Neural progenitor cell (in vitro differentiated cells): ENCODE results near the gene GRAP. TPM values are rescaled to one million over a fixed set of nuclear protein-coding genes. Genes with fewer than 3 reads are reported as not detected.

Experiments
- DNase-seq: peaks from one replicate; pipeline ENCODE4 v3.0.0-alpha.2; 2016; ENCODE audit warnings: low spot score
- H2AFZ ChIP-seq: fragments of 200-600 bp; sonication (generic); replicated peaks from 2 replicates; pipeline ENCODE4 v1.6.1; 2016; ENCODE audit warnings: antibody characterized with exemption
- H3F3A ChIP-seq: fragments of 200-600 bp; sonication (generic); 2 replicates; pipeline ENCODE4 v1.6.1; 2016; ENCODE audit warnings: antibody characterized with exemption, low read depth
- H3K27ac ChIP-seq: fragments of 200-600 bp; sonication (generic); 2 replicates; pipeline ENCODE4 v1.5.1; 2016; ENCODE audit warnings: mild to moderate bottlenecking
- H3K27me3 ChIP-seq: fragments of 200-600 bp; sonication (generic); 2 replicates; pipeline ENCODE4 v1.6.1; 2016; ENCODE audit warnings: mild to moderate bottlenecking, moderate library complexity
- H3K36me3 ChIP-seq: fragments of 200-600 bp; sonication (generic); 2 replicates; pipeline ENCODE4 v1.5.1; 2016
- H3K4me1 ChIP-seq: fragments of 200-600 bp; sonication (generic); 2 replicates; pipeline ENCODE4 v1.6.1; 2016; ENCODE audit warnings: mixed run types
- H3K4me2 ChIP-seq: fragments of 200-600 bp; sonication (generic); 2 replicates; pipeline ENCODE4 v1.6.1; 2016
- H3K4me3 ChIP-seq: fragments of 200-600 bp; sonication (generic); 2 replicates; pipeline ENCODE4 v1.5.1; 2016
- H3K79me2 ChIP-seq: fragments of 200-600 bp; sonication (generic); 2 replicates; pipeline ENCODE4 v1.6.1; 2016; ENCODE audit warnings: low read depth
- H3K9ac ChIP-seq: fragments of 200-600 bp; sonication (generic); 2 replicates; pipeline ENCODE4 v1.6.1; 2016
- H3K9me3 ChIP-seq: fragments of 200-600 bp; sonication (generic); 2 replicates; pipeline ENCODE4 v1.5.1; 2016; ENCODE audit warnings: low read depth
- H4K20me1 ChIP-seq: fragments of 200-600 bp; sonication (generic); 2 replicates; pipeline ENCODE4 v1.6.1; 2016; ENCODE audit warnings: low read depth
- H3K27ac Mint-ChIP-seq: 3 replicates; pipeline ENCODE4 v1.8.0; 2021; ENCODE audit warnings: mixed read lengths
- H3K27me3 Mint-ChIP-seq: 2 replicates; pipeline ENCODE4 v1.8.0; 2022; ENCODE audit warnings: low read depth, mild to moderate bottlenecking, inconsistent platforms, moderate library complexity, mixed read lengths; ENCODE audit not compliant: insufficient read depth
- H3K36me3 Mint-ChIP-seq: 3 replicates; pipeline ENCODE4 v1.8.0; 2021; ENCODE audit warnings: mixed read lengths
- H3K4me1 Mint-ChIP-seq: 3 replicates; pipeline ENCODE4 v1.8.0; 2021; ENCODE audit warnings: mixed read lengths
- H3K4me3 Mint-ChIP-seq: 3 replicates; pipeline ENCODE4 v1.8.0; 2021; ENCODE audit warnings: mild to moderate bottlenecking, moderate library complexity, mixed read lengths
- H3K9me3 Mint-ChIP-seq: 3 replicates; pipeline ENCODE4 v1.8.0; 2020; ENCODE audit warnings: mixed read lengths
- EZH2 ChIP-seq: fragments of 200-600 bp; sonication (generic); IDR thresholded peaks from 2 replicates; pipeline ENCODE4 v1.6.1; 2017; ENCODE audit warnings: antibody characterized with exemption, mild to moderate bottlenecking, moderate library complexity
- EZH2phosphoT487 ChIP-seq: fragments of 200-600 bp; sonication (generic); IDR thresholded peaks from 2 replicates; pipeline ENCODE4 v1.6.1; 2017; ENCODE audit warnings: antibody characterized with exemption
- total RNA-seq: library from RNA; depleted of rRNA; stranded (reverse); fragments of >200 nt; gene quantifications from 2 replicates; pipeline ENCODE4 v1.2.3, GENCODE V29; 2015; ENCODE audit warnings: low replicate concordance
- TF ChIP-seq, protein P1 (sequence below): fragments of 200-600 bp; sonication (generic); IDR thresholded peaks from 2 replicates; pipeline ENCODE4 v1.5.1; 2017; ENCODE audit warnings: antibody characterized with exemption, mild to moderate bottlenecking

Gene GRAP
- total RNA-seq, 1 donor from 2014 or later = not detected

DNA sequence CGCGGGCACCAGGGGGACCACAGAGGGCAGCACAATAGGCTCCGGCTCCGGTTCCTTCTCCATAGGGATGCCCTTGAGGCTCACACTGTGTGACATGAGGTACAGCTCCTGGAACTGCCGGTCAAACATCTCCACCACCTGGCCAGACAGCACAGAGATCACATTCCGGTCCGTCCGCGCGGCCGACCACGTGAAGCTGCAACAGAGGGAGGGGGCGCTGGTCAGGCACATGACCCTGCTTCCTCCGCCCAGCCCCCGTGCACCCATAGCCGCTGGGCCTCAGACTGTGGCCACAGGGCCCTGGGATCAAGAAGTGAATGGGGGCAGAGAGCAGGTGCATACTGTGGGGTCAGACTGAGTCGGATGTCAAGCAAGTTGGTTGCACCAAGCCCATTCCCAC is 68.1 kb downstream of the GRAP start:
- peaks cover 16% of the 10 kb centered on the region for H3K4me1 ChIP-seq
- H2AFZ ChIP-seq = no peak overlapping the region
- H3K9me3 ChIP-seq = no peaks in the 10 kb centered on the region
- no peak overlapping the region for H3K27ac ChIP-seq
- no peaks in the 10 kb centered on the region for H3K27me3 ChIP-seq
- DNase-seq = no peak
- H3K36me3 Mint-ChIP-seq = no peaks in the 10 kb centered on the region
- peaks cover 23% of the 10 kb centered on the region for H3K4me1 Mint-ChIP-seq
- no peak overlapping the region for H3K4me3 ChIP-seq
- H3K4me3 Mint-ChIP-seq = no peak overlapping the region
- peaks cover 2% of the 10 kb centered on the region for H3K27me3 Mint-ChIP-seq
- no peaks in the 10 kb centered on the region for H3K79me2 ChIP-seq
- TF ChIP-seq EZH2 = no peak
- TF ChIP-seq, protein P1, sequence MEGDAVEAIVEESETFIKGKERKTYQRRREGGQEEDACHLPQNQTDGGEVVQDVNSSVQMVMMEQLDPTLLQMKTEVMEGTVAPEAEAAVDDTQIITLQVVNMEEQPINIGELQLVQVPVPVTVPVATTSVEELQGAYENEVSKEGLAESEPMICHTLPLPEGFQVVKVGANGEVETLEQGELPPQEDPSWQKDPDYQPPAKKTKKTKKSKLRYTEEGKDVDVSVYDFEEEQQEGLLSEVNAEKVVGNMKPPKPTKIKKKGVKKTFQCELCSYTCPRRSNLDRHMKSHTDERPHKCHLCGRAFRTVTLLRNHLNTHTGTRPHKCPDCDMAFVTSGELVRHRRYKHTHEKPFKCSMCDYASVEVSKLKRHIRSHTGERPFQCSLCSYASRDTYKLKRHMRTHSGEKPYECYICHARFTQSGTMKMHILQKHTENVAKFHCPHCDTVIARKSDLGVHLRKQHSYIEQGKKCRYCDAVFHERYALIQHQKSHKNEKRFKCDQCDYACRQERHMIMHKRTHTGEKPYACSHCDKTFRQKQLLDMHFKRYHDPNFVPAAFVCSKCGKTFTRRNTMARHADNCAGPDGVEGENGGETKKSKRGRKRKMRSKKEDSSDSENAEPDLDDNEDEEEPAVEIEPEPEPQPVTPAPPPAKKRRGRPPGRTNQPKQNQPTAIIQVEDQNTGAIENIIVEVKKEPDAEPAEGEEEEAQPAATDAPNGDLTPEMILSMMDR = no peak
- no peak for TF ChIP-seq EZH2phosphoT487
- no peak overlapping the region for H3K27ac Mint-ChIP-seq
- H3K36me3 ChIP-seq = no peaks in the 10 kb centered on the region
- H4K20me1 ChIP-seq = peaks cover 23% of the 10 kb centered on the region
- H3K4me2 ChIP-seq = no peak overlapping the region
- H3K9ac ChIP-seq = no peak overlapping the region
- no peaks in the 10 kb centered on the region for H3K9me3 Mint-ChIP-seq
- H3F3A ChIP-seq = no peaks in the 10 kb centered on the region

DNA sequence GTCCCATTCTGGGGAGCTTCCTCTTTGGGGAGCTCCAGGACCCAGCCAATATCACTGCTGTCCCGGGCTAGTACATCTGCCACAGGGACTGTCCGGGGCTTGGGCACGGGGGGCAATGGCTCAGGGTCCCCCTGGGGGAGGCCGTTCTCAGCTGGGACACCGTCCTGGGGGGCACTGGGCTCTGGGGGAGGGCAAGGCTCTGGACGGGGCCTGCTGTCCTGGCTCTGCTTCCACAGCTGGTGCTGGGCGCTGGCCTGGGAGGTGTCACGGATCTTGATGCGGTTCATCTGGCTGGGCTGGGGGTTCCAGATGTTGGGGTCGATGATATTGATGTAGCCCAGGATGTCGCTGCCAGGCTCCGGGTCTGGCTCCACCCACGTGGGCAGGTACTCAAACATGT is 68.7 kb downstream of the GRAP start:
- no peak overlapping the region for H3K4me3 Mint-ChIP-seq
- Histone ChIP-seq H3K4me3 (no peak overlapping the region), H3K9me3 (no peaks in the 10 kb centered on the region), H2AFZ (no peak overlapping the region), H3K36me3 (no peaks in the 10 kb centered on the region), H3K79me2 (no peaks in the 10 kb centered on the region), H4K20me1 (peaks cover 23% of the 10 kb centered on the region), H3K27ac (no peak overlapping the region), H3F3A (no peaks in the 10 kb centered on the region), H3K9ac (no peak overlapping the region), H3K4me2 (no peak overlapping the region), H3K4me1 (peaks cover 16% of the 10 kb centered on the region), H3K27me3 (no peaks in the 10 kb centered on the region)
- H3K36me3 Mint-ChIP-seq = no peaks in the 10 kb centered on the region
- H3K9me3 Mint-ChIP-seq = no peaks in the 10 kb centered on the region
- peaks cover 2% of the 10 kb centered on the region for H3K27me3 Mint-ChIP-seq
- TF ChIP-seq EZH2phosphoT487 (no peak), EZH2 (no peak)
- TF ChIP-seq, protein P1 = no peak
- H3K4me1 Mint-ChIP-seq = peaks cover 23% of the 10 kb centered on the region
- no peak for DNase-seq
- H3K27ac Mint-ChIP-seq = no peak overlapping the region

DNA sequence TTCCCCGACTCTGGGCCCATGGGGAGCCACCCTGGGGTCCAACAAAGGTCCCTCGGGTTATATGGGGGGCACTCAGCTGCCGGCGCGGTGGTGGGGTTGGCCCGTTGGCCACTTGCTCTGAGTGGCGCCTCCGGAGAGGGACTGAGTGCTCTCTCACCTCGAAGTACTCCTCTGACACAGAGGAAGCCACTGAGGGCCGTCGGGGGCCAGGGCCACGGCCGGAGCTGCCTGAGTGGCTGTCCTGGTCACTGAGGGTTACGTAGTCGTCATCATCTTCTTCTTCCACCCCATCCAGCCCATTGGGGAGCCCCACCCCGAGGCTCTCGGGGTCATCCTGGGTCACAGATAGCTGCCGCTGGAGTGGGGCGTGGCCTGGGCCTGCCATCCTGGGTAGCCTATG is 69.1 kb downstream of the GRAP start:
- no peaks in the 10 kb centered on the region for H3K79me2 ChIP-seq

More for the DNA sequence above, 69.1 kb downstream of the GRAP start:
- Histone ChIP-seq H3F3A (no peaks in the 10 kb centered on the region), H3K27ac (no peak overlapping the region), H4K20me1 (peaks cover 23% of the 10 kb centered on the region), H3K9me3 (no peaks in the 10 kb centered on the region), H3K27me3 (no peaks in the 10 kb centered on the region), H3K4me2 (no peak overlapping the region), H3K9ac (no peak overlapping the region), H3K4me3 (no peak overlapping the region), H2AFZ (no peak overlapping the region), H3K36me3 (no peaks in the 10 kb centered on the region), H3K4me1 (peaks cover 16% of the 10 kb centered on the region)
- H3K27me3 Mint-ChIP-seq = peaks cover 2% of the 10 kb centered on the region
- no peak overlapping the region for H3K27ac Mint-ChIP-seq
- peaks cover 23% of the 10 kb centered on the region for H3K4me1 Mint-ChIP-seq
- no peak for DNase-seq
- TF ChIP-seq, protein P1 = no peak
- TF ChIP-seq EZH2phosphoT487 = no peak
- TF ChIP-seq EZH2 = no peak
- H3K9me3 Mint-ChIP-seq = no peaks in the 10 kb centered on the region
- no peaks in the 10 kb centered on the region for H3K36me3 Mint-ChIP-seq
- no peak overlapping the region for H3K4me3 Mint-ChIP-seq
